Rectal smooth muscle tissue (tissue), 1 donor: Measurements from ENCODE around the gene FBLN2.
"Not testable (repeated sequence)": the region's sequence is repeated elsewhere in the genome, so short reads cannot be mapped to it uniquely, and the experiment has no call there.

Experiments
- H3K27ac ChIP-seq: one replicate; pipeline ENCODE4 v1.7.0; 2013; ENCODE audit warnings: low read depth, low read length, inconsistent platforms
- H3K27me3 ChIP-seq: one replicate; pipeline ENCODE4 v1.7.0; 2013; ENCODE audit warnings: low read length; ENCODE audit not compliant: control insufficient read depth, insufficient read depth
- H3K36me3 ChIP-seq: one replicate; pipeline ENCODE4 v1.7.0; 2013; ENCODE audit warnings: low read length; ENCODE audit not compliant: control insufficient read depth, insufficient read depth
- H3K4me1 ChIP-seq: one replicate; pipeline ENCODE4 v1.7.0; 2013; ENCODE audit warnings: low read length; ENCODE audit not compliant: control insufficient read depth, insufficient read depth
- H3K4me3 ChIP-seq: one replicate; pipeline ENCODE4 v1.7.0; 2013; ENCODE audit warnings: low read length
- H3K9ac ChIP-seq: one replicate; pipeline ENCODE4 v1.7.0; 2013; ENCODE audit warnings: low read length

The FBLN2 gene

DNA sequence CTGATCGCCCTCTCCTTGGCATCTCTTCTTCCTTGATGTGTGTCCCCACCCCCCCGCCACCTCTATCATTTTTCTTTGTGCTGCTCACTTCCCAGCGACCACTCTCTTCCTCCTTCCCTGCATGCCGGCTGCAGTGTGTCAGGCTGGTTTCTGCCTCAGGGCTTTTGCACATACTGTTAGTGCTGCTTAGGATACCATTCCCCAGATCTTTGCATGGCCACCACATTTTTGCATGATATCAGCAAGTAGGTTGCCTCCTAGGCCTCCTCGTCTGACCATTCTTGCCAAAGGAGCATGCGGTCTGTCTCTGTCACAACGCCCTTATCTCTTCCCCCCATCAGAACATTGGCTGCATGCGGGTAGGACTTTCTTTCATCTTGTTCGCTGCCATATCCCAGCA is 12.5 kb downstream of the FBLN2 start:
- no peak overlapping the region for H3K27ac ChIP-seq
- no peaks in the 10 kb centered on the region for H3K4me1 ChIP-seq
- no peaks in the 10 kb centered on the region for H3K27me3 ChIP-seq
- no peak overlapping the region for H3K9ac ChIP-seq
- H3K36me3 ChIP-seq = no peaks in the 10 kb centered on the region
- no peak overlapping the region for H3K4me3 ChIP-seq

DNA sequence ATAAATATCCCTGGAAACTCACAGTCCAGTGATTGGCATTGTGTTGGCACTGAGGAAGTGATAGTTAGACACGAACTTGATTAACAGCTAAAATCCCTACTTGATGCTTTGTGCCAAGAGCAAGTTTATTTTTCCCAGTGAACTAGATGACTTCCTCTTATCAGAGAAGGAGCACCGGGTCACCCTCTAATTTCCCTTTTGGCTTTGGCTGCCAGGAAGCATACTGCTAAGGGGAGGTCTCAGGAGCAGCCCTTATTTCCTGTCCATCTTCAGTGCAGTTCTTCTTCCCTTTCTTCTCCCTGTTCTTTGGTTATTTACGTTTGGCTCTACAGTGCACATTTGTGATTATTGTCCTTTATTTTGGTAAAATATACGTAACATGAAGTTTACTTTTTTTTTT is 13.0 kb downstream of the FBLN2 start:
- H3K4me3 ChIP-seq = no peak overlapping the region
- H3K4me1 ChIP-seq = no peaks in the 10 kb centered on the region
- H3K27ac ChIP-seq = no peak overlapping the region
- H3K9ac ChIP-seq = no peak overlapping the region
- no peaks in the 10 kb centered on the region for H3K36me3 ChIP-seq
- no peaks in the 10 kb centered on the region for H3K27me3 ChIP-seq

DNA sequence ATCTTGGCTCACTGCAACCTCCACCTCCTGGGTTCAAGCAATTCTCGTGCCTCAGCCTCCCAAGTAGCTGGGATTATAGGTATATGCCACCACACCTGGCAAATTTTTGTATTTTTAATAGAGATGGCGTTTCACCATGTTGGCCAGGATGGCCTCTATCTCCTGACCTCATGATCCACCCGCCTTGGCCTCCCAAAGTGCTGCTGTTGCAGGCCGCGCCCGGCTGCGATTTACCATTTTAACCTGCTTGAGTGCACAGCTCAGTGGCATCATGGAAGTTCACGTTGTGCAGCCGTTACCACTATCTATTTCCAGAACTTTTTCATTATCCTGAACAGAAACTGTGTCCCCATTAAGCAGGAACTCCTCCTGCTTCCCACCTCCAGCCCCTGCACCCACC is 13.5 kb downstream of the FBLN2 start:
- not testable (repeated sequence) for H3K4me1 ChIP-seq, H3K27me3 ChIP-seq, H3K4me3 ChIP-seq, H3K36me3 ChIP-seq, H3K27ac ChIP-seq, H3K9ac ChIP-seq

DNA sequence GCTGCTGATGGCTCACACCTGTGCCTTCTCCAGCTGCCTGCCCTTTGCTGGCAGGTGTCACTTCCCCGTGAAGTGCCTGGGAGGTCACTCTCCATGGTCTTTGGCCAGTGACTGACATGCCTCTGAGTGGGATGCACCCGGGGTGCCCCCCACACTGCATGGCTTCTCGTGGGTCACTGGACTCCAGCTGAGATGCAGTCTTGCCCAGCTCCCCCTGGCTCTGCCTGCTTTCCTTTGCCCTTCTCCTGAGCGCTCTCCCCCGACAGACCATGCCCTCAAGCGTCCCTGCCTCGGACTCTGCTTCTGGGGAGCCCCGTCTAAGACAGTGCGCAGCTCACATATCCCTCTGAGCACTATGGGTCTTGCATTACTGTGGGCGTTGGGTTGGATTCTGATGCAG is 14.4 kb downstream of the FBLN2 start:
- Histone ChIP-seq H3K27ac (no peak overlapping the region), H3K4me3 (no peak overlapping the region), H3K9ac (no peak overlapping the region), H3K27me3 (no peaks in the 10 kb centered on the region), H3K4me1 (no peaks in the 10 kb centered on the region), H3K36me3 (no peaks in the 10 kb centered on the region)

DNA sequence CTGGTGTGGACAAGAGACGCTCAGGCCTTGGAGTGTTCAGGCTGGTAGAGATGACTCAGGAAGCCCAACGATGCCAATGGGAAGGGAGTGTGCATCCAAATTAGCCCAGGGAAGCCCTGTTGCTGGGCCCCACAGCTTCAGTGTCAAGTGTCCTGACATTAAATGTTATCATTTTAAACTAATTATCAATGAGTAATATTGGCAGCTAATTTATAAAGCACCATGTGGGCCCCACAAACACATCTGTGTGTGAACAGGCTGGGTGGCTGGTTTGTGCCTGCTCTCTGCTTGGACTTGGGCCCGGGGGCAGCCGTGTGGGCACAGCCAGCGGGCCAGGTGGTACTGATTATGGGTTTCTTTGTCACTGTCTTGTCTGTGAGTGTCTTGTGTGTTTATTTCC is 15.0 kb downstream of the FBLN2 start:
- no peaks in the 10 kb centered on the region for H3K4me1 ChIP-seq
- no peak overlapping the region for H3K4me3 ChIP-seq
- no peaks in the 10 kb centered on the region for H3K36me3 ChIP-seq
- no peak overlapping the region for H3K27ac ChIP-seq
- no peak overlapping the region for H3K9ac ChIP-seq
- H3K27me3 ChIP-seq = no peaks in the 10 kb centered on the region

DNA sequence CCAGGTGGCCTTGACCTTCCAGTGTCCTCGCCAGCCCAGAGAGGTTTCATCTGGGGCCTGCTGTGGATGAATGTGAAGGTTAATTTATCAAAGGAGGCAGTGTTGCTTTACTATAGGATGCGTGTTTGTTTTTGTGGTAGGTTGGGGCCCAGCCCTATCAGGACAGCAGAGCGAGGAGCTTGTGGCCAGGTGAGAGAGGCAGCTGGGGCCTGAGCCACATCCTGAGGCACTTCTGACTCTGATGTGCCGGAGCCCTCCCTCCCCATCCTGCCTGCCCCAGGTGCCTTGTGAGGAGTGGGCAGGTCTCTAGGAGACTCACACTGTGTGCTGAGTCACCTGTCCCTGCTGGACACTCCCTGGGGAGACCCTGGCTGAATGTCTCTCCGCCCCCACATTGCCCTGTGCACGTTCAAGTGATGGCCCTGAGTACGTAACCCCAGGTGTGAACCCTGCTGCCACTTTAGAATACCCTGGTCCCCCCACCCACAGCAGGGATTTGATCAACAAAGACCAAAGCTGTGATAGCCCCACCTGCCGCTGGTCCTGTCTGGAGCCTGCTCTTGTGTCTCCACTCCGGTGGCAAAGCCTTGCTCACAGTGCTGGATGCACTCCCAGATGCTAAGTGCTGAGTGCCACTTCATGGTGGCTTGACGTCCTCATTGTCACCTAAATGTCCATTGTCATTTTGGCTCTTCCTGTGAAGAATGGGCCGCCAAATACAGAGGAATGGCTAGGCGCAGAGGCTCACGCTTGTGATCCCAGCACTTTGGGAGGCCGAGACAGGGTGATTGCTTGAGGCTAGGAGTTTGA is 16.0 kb downstream of the FBLN2 start:
- no peaks in the 10 kb centered on the region for H3K27me3 ChIP-seq
- H3K4me1 ChIP-seq = no peaks in the 10 kb centered on the region
- no peak overlapping the region for H3K27ac ChIP-seq
- no peak overlapping the region for H3K9ac ChIP-seq
- H3K36me3 ChIP-seq = no peaks in the 10 kb centered on the region
- H3K4me3 ChIP-seq = no peak overlapping the region

DNA sequence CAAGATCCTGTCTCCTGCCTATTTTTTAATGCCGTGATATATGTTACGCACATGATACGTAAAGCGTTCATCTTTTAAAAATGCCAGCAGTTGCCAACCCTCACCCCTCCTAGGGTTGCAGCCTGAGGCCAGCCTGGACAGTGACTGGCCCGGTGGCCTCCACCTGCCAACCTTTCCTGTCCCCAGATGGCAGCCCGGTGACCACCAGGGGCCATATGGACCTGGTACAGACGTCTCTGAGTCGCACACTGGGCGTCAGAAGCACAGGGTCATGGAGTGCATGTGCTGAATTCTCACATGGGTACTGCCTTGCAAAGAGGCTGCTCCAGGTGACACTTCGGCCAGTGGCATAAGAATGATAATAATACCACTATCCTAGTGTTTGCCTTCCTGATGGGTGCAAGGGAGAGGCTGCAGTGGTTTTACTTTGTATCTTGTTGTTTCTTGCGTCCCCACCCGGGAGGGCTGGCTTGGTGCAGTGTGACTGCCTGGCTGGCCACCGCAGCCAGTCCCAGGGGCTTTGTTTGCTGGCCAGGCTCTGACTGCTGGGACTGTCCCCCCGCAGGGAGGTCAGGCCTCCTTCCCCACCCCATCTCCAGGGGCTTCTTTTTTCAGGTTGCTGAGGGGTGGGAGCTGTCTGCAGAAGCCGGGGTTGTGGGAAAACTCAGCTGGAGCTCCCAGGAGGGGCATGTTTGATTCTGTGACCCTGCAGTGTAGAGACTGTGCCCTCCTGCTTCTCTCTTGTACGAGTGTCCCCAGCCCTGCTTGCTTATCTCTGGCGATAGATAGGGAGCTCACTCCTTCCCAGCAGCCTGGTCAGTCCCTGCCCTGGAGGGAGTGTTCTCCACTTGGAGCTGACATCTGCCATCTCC is 16.9 kb downstream of the FBLN2 start:
- Histone ChIP-seq H3K4me1 (no peaks in the 10 kb centered on the region), H3K4me3 (no peak overlapping the region), H3K27ac (no peak overlapping the region)

DNA sequence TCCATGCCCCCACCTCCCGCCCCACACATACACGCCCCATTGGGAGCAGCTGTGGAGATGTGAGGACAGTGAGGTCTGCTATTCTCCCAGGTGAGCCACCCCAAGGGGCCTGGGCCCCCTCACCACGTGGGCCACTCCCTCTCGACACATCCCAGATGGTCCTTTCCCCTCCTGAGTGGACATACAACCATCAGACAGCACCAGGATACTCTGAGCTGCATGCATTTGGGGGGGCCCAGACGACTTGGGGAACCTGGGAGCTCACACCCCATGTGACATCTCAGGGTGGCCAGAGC is 17.5 kb downstream of the FBLN2 start:
- Histone ChIP-seq H3K36me3 (no peaks in the 10 kb centered on the region), H3K9ac (no peak overlapping the region), H3K27ac (no peak overlapping the region), H3K4me3 (no peak overlapping the region), H3K4me1 (no peaks in the 10 kb centered on the region), H3K27me3 (no peaks in the 10 kb centered on the region)

More for the DNA sequence above, 16.9 kb downstream of the FBLN2 start:
- Histone ChIP-seq H3K9ac (no peak overlapping the region), H3K27me3 (no peaks in the 10 kb centered on the region), H3K36me3 (no peaks in the 10 kb centered on the region)

DNA sequence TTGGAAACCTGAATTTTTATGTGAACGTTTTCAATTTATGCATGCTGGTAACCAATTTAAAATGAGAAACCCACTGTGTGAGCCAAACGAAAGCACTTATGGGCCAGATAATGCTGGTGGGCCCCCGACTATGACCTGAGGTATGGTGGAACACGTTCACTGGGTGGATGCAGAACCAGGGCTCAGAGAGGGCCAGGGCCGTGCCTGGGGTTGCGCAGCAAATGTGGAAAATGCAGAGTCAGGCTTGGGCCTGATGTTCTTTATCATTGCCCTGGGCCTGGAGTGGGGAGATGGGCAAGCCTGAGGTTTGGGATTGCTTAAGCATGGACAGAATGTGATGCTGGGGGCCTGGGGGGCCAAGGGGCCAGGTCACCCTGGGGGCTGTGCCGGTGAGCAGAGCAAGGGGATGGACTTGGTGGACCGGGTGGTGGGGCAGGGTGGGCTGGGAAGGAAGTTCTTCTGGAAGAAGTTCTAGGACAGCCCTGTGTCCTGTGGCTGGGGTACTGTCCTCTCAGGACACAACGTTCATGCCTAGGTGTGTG is 17.9 kb downstream of the FBLN2 start:
- no peak overlapping the region for H3K9ac ChIP-seq
- no peaks in the 10 kb centered on the region for H3K27me3 ChIP-seq
- H3K36me3 ChIP-seq = no peaks in the 10 kb centered on the region
- no peak overlapping the region for H3K4me3 ChIP-seq
- H3K4me1 ChIP-seq = no peaks in the 10 kb centered on the region
- H3K27ac ChIP-seq = no peak overlapping the region

DNA sequence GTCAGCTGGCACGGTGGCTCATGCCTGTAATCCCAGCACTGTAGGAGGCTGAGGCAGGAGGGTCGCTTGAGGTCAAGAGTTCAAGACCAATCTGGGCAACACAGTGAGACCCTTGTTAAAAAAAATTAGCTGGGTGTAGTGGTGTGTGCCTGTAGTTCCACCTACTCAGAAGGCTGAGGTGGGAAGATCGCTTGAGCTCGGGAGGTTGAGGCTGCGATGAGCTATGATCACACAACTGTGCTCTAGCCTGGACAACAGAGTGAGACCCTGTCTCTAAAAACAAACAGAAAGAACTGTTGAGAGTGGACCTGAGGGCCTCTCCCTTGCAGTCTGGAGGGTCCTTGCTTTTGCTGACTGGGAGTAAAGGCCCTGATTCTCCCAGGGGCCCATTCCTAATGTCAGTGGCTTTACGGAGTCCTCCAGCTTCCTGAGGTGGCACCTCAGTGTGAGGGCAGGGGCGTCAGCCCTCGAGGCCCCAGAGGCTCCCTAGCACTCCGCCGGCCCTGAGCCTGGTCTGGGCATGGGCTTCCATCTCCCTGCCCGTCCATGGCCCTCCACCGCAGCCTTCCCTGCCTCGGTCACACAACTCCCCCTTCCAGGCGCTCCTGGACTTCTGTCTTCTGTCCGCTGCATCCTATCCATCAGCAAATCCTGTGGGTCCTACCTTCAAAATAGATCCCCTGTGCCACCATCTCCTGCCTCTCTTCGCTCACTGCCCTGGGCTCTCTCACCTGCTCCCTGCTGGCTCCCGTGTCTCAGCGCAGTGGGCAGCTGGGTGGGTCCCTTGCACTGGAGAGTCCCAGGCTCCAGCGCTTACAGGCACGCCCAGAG is 19.0 kb downstream of the FBLN2 start:
- H3K9ac ChIP-seq = no peak overlapping the region
- no peaks in the 10 kb centered on the region for H3K4me1 ChIP-seq
- H3K27ac ChIP-seq = no peak overlapping the region
- H3K4me3 ChIP-seq = no peak overlapping the region
- no peaks in the 10 kb centered on the region for H3K27me3 ChIP-seq
- H3K36me3 ChIP-seq = no peaks in the 10 kb centered on the region

DNA sequence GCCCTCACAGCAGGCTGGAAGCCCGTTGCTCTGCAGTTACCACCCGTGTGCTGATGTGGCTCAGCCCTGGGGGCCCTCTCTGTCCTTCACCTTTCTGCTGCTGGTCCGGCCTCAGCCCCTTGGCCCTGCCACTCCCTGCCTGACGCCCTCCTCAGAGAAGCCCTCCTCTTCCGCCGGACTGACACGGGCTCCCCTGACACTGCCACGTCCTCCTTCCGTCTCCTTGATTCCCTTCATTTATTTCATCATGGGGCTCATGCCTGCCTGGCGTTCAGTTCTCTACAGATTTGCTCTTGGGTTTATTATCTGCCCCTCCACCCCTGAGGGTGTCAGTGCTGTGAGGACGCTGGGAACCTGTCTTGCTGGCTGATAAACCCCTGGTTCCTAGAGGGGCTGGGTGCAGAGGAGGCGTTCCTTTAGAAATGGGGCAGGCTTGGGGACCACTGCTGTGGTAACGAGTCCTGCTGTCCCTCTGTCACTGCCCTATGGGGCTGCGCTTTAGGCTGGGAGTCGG is 19.6 kb downstream of the FBLN2 start:
- no peaks in the 10 kb centered on the region for H3K4me1 ChIP-seq
- H3K4me3 ChIP-seq = no peak overlapping the region
- H3K27ac ChIP-seq = no peak overlapping the region
- no peak overlapping the region for H3K9ac ChIP-seq
- no peaks in the 10 kb centered on the region for H3K27me3 ChIP-seq
- H3K36me3 ChIP-seq = no peaks in the 10 kb centered on the region

DNA sequence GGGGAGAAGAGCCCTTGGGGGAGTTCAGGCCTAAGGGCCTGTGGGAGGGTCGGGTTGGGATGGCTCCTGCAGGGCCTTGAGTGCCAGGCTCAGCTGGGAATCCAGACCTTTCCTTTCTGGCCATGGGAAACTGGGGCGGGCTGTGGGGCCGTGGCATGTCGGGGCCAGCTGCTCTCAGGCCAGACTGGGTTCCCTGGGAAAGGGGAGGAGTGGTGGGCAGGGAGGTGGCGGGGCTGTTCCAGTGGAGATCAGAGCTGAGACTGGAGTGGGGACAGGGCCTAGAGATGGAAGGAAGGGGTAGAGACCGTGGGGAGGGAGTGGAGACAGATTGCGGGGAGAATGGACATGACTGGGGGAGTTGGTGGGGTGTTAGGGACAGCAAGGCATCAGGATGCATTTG is 20.3 kb downstream of the FBLN2 start:
- Histone ChIP-seq H3K27me3 (no peaks in the 10 kb centered on the region), H3K27ac (no peak overlapping the region), H3K4me1 (no peaks in the 10 kb centered on the region), H3K9ac (no peak overlapping the region), H3K36me3 (no peaks in the 10 kb centered on the region), H3K4me3 (no peak overlapping the region)
